ENCODE measurements around the gene FAM114A1.

- TF ChIP-seq EP300 (IDR thresholded peaks at IDR 0.05): no peak
- TF ChIP-seq CTCF (IDR thresholded peaks at IDR 0.05): no peak
- TF ChIP-seq POLR2AphosphoS5 (IDR thresholded peaks at IDR 0.05): peak in 2 of 3 donors; percentile 14 to 63
Observed at GRCh38 chr4:38857354-38858096, 10.1 kb upstream of the FAM114A1 start.
